ENCODE results near the gene HEMK1.
A peak's percentile ranks its signal among the peaks of the same experiment; 100 is the strongest.

Gene HEMK1

GRCh38 chr3:50627407-50628051 lies 58.2 kb downstream of the HEMK1 start:
- no peak overlapping the region for H3K4me3 ChIP-seq (ENCODE audit: low read depth, low read length)
- TF ChIP-seq CTCF (IDR thresholded peaks at IDR 0.05; ENCODE audit: low read depth, low read length) = peak; percentile 10; the same call in 1 of the 2 replicates

- TF ChIP-seq CTCF (IDR thresholded peaks at IDR 0.05; ENCODE audit: low read depth, low read length) = no peak
- H3K4me3 ChIP-seq (ENCODE audit: low read depth, low read length) = no peak overlapping the region
These were observed 59.3 kb downstream of the HEMK1 start for GRCh38 chr3:50628601-50629000.

- no peak for TF ChIP-seq CTCF (IDR thresholded peaks at IDR 0.05; ENCODE audit: low read depth, low read length)
- H3K4me3 ChIP-seq (ENCODE audit: low read depth, low read length) = no peak overlapping the region
These were observed 61.1 kb downstream of the HEMK1 start for GRCh38 chr3:50630394-50630793.

- H3K4me3 ChIP-seq (ENCODE audit: low read depth, low read length) = no peak overlapping the region
- TF ChIP-seq CTCF (IDR thresholded peaks at IDR 0.05; ENCODE audit: low read depth, low read length) = no peak
These were observed 61.6 kb downstream of the HEMK1 start for GRCh38 chr3:50630877-50631276.

GRCh38 chr3:50632450-50632849 lies 63.1 kb downstream of the HEMK1 start:
- no peak for TF ChIP-seq CTCF (IDR thresholded peaks at IDR 0.05; ENCODE audit: low read depth, low read length)
- no peak overlapping the region for H3K4me3 ChIP-seq (ENCODE audit: low read depth, low read length)

GRCh38 chr3:50633230-50633790 lies 64.0 kb downstream of the HEMK1 start:
- no peak for TF ChIP-seq CTCF (IDR thresholded peaks at IDR 0.05; ENCODE audit: low read depth, low read length)
- no peak overlapping the region for H3K4me3 ChIP-seq (ENCODE audit: low read depth, low read length)

GRCh38 chr3:50635066-50635465 lies 65.7 kb downstream of the HEMK1 start:
- H3K4me3 ChIP-seq (ENCODE audit: low read depth, low read length) = no peak overlapping the region
- no peak for TF ChIP-seq CTCF (IDR thresholded peaks at IDR 0.05; ENCODE audit: low read depth, low read length)

Data from WI38 (cell line).